ENCODE results near the gene MFAP4. TPM values are rescaled to one million over a fixed set of nuclear protein-coding genes. Genes with fewer than 3 reads are reported as not detected.

MFAP4 gene
- total and polyA plus RNA-seq, 9 of the 15 experiments (the other 6 are each of a cell fraction or from before 2014, with no cell fraction given), result 0.07 to 0.24 TPM; not detected in 7

GRCh38 chr17:19417611-19418010 is 30.6 kb upstream of the MFAP4 start (continued):
- TF ChIP-seq, protein P1, sequence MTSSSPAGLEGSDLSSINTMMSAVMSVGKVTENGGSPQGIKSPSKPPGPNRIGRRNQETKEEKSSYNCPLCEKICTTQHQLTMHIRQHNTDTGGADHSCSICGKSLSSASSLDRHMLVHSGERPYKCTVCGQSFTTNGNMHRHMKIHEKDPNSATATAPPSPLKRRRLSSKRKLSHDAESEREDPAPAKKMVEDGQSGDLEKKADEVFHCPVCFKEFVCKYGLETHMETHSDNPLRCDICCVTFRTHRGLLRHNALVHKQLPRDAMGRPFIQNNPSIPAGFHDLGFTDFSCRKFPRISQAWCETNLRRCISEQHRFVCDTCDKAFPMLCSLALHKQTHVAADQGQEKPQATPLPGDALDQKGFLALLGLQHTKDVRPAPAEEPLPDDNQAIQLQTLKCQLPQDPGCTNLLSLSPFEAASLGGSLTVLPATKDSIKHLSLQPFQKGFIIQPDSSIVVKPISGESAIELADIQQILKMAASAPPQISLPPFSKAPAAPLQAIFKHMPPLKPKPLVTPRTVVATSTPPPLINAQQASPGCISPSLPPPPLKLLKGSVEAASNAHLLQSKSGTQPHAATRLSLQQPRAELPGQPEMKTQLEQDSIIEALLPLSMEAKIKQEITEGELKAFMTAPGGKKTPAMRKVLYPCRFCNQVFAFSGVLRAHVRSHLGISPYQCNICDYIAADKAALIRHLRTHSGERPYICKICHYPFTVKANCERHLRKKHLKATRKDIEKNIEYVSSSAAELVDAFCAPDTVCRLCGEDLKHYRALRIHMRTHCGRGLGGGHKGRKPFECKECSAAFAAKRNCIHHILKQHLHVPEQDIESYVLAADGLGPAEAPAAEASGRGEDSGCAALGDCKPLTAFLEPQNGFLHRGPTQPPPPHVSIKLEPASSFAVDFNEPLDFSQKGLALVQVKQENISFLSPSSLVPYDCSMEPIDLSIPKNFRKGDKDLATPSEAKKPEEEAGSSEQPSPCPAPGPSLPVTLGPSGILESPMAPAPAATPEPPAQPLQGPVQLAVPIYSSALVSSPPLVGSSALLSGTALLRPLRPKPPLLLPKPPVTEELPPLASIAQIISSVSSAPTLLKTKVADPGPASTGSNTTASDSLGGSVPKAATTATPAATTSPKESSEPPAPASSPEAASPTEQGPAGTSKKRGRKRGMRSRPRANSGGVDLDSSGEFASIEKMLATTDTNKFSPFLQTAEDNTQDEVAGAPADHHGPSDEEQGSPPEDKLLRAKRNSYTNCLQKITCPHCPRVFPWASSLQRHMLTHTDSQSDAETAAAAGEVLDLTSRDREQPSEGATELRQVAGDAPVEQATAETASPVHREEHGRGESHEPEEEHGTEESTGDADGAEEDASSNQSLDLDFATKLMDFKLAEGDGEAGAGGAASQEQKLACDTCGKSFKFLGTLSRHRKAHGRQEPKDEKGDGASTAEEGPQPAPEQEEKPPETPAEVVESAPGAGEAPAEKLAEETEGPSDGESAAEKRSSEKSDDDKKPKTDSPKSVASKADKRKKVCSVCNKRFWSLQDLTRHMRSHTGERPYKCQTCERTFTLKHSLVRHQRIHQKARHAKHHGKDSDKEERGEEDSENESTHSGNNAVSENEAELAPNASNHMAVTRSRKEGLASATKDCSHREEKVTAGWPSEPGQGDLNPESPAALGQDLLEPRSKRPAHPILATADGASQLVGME (CRISPR knock-in tag; IDR thresholded peaks at IDR 0.05), result no peak
- TF ChIP-seq EP400 (IDR thresholded peaks at IDR 0.05), result no peak
- TF ChIP-seq BRCA1 (IDR thresholded peaks at IDR 0.05), result no peak
- no peak for TF ChIP-seq BRCA1 (CRISPR knock-in tag; IDR thresholded peaks at IDR 0.05)
- no peak for TF ChIP-seq HMG20B (CRISPR knock-in tag; IDR thresholded peaks at IDR 0.05)
- TF ChIP-seq ZNF644 (tag; IDR thresholded peaks at IDR 0.05; ENCODE audit: low read depth), result no peak
- TF ChIP-seq MCM7 (IDR thresholded peaks at IDR 0.05), result no peak
- TF ChIP-seq JUND (IDR thresholded peaks at IDR 0.05; ENCODE audit: borderline replicate concordance, low read depth, low read length), result no peak
- no peak for TF ChIP-seq JUND (tag; IDR thresholded peaks at IDR 0.05; ENCODE audit: borderline replicate concordance, low read depth, low read length)
- no peak for TF ChIP-seq CXXC5 (CRISPR knock-in tag; IDR thresholded peaks at IDR 0.05)
